ENCODE results near the gene COPB1. TPM values are rescaled to one million over a fixed set of nuclear protein-coding genes. Genes with fewer than 3 reads are reported as not detected.

COPB1 gene
- total RNA-seq, 1 donor from 2014 or later: 134 TPM

- peaks cover 26 to 64% (median 63%) of the 10 kb centered on the region in 3 donors for H3K36me3 ChIP-seq (ENCODE audit: control insufficient read depth in 3 of 3, insufficient read depth in 3 of 3, low read length in 3 of 3)
These were observed 39.5 kb downstream of the COPB1 start for GRCh38 chr11:14460147-14460546.

DNA sequence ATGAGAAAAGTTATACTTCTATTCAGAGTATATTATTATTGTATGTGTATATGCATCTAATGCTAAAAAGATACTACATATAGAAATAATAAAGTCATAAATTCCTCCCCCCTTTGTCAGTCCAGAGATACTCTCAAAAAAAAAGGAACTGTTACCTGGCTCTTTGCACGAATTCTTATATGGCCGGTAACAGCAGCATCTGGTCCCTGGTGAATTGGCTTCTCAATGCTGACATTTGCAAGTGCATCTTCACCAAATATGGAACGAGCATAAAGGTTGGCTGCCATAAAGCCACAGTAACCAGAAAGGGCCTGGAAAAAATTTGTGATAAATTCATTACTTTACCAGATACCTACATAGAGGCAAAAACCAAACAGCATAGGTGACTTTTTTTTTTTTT is 41.2 kb downstream of the COPB1 start:
- H3K27me3 ChIP-seq (ENCODE audit: control insufficient read depth in 3 of 3, insufficient read depth in 3 of 3, low read length in 3 of 3): no peaks in the 10 kb centered on the region
- no peak overlapping the region for H3K4me3 ChIP-seq (ENCODE audit: low read length in 3 of 3)
- no peak overlapping the region for H3K9ac ChIP-seq (ENCODE audit: low read depth in 1 of 3, low read length in 3 of 3)
- H3K36me3 ChIP-seq (ENCODE audit: control insufficient read depth in 3 of 3, insufficient read depth in 3 of 3, low read length in 3 of 3): peaks cover 21 to 47% (median 45%) of the 10 kb centered on the region in 3 donors
- H3K4me1 ChIP-seq (ENCODE audit: control insufficient read depth in 3 of 3, insufficient read depth in 3 of 3, low read length in 3 of 3): no peaks in the 10 kb centered on the region
- H3K27ac ChIP-seq (ENCODE audit: low read depth, low read length): no peak overlapping the region
- no peaks in the 10 kb centered on the region for H3K9me3 ChIP-seq (ENCODE audit: control insufficient read depth in 3 of 3, low read length in 3 of 3)

More at GRCh38 chr11:14460147-14460546, 39.5 kb downstream of the COPB1 start:
- H3K27ac ChIP-seq (ENCODE audit: low read depth, low read length): no peak overlapping the region
- no peak overlapping the region for H3K4me3 ChIP-seq (ENCODE audit: low read length in 3 of 3)
- no peaks in the 10 kb centered on the region for H3K27me3 ChIP-seq (ENCODE audit: control insufficient read depth in 3 of 3, insufficient read depth in 3 of 3, low read length in 3 of 3)
- no peak overlapping the region for H3K9ac ChIP-seq (ENCODE audit: low read depth in 1 of 3, low read length in 3 of 3)
- no peaks in the 10 kb centered on the region for H3K4me1 ChIP-seq (ENCODE audit: control insufficient read depth in 3 of 3, insufficient read depth in 3 of 3, low read length in 3 of 3)
- H3K9me3 ChIP-seq (ENCODE audit: control insufficient read depth in 3 of 3, low read length in 3 of 3): no peaks in the 10 kb centered on the region

DNA sequence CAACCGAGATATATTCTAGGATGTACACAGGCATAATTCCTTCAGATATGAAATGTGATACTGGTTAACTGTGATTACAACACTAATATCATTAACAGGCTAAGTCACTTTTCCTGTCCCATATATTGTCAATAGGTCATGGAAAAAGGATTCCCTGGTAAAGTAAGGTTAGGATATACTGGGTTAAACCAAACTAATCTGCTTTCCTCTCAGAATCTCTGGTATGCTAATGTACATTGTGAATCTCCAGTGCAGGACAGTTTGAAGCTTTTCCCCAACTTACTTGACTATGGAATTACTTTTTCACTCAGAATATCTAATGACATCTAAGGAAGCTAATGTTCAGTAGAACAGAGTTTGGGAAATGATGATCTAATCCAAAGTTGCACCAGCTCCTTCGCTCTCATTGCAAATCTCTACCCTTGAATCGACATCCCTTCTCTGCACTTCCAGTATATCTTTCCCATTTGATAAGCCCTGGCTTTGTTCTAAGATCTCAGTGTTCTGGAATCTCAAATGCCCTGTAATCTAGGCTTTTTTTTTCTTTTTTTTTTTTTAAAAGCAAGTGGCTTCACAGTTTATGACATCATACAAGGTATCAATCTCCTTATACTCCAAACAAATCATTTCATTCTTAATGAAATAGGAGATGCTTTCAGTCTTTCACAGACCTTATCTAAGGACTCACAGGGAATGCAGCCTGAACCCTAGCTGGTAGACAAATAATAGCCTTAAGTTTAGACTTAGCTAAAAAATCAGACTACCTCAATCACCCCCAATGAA is 43.8 kb downstream of the COPB1 start:
- Histone ChIP-seq H3K27me3 (ENCODE audit: control insufficient read depth in 3 of 3, insufficient read depth in 3 of 3, low read length in 3 of 3) (no peaks in the 10 kb centered on the region), H3K9me3 (ENCODE audit: control insufficient read depth in 3 of 3, low read length in 3 of 3) (no peaks in the 10 kb centered on the region), H3K27ac (ENCODE audit: low read depth, low read length) (no peak overlapping the region), H3K4me1 (ENCODE audit: control insufficient read depth in 3 of 3, insufficient read depth in 3 of 3, low read length in 3 of 3) (no peaks in the 10 kb centered on the region), H3K4me3 (ENCODE audit: low read length in 3 of 3) (no peak overlapping the region), H3K9ac (ENCODE audit: low read depth in 1 of 3, low read length in 3 of 3) (no peak overlapping the region), H3K36me3 (ENCODE audit: control insufficient read depth in 3 of 3, insufficient read depth in 3 of 3, low read length in 3 of 3) (peaks cover 12 to 27% (median 26%) of the 10 kb centered on the region in 3 donors)

DNA sequence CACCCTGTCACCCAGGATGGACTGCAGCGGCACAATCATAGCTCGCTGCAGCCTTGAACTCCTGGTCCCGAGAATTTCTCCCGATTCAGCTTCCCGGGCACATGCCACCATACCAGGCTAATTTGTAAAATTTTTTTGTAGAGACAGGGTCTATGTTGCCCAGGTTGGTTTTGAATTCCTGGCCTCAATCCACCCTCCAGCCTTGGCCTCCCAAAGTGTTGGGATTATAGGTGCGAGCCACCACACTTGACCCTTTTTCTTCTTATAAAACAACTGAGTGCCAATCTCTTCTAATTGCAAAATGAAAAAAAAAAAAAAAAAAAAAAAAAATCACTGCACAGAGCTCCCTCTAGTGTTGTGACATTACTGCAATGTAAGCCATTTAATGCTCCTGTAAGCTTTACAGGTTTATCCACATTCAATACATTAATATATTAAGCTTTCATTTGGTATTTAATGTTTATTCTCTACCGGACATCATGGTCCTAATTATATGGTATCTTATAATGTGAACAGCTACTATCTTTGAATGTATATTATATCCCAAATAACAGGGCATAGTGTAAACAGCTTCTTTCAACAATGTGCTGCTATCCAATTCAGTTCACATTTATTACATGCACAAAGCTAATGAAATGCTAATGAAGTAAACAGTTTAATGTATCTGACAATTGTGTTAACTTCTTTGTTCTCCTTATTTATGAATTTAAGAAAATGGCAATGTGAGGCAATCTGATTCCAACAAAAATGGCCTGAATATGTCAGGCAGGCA is 44.6 kb downstream of the COPB1 start:
- no peaks in the 10 kb centered on the region for H3K9me3 ChIP-seq (ENCODE audit: control insufficient read depth in 3 of 3, low read length in 3 of 3)
- H3K4me3 ChIP-seq (ENCODE audit: low read length in 3 of 3): no peak overlapping the region
- H3K9ac ChIP-seq (ENCODE audit: low read depth in 1 of 3, low read length in 3 of 3): no peak overlapping the region
- H3K36me3 ChIP-seq (ENCODE audit: control insufficient read depth in 3 of 3, insufficient read depth in 3 of 3, low read length in 3 of 3): peaks cover 5 to 20% (median 18%) of the 10 kb centered on the region in 3 donors
- no peaks in the 10 kb centered on the region for H3K4me1 ChIP-seq (ENCODE audit: control insufficient read depth in 3 of 3, insufficient read depth in 3 of 3, low read length in 3 of 3)
- H3K27ac ChIP-seq (ENCODE audit: low read depth, low read length): no peak overlapping the region
- H3K27me3 ChIP-seq (ENCODE audit: control insufficient read depth in 3 of 3, insufficient read depth in 3 of 3, low read length in 3 of 3): no peaks in the 10 kb centered on the region

DNA sequence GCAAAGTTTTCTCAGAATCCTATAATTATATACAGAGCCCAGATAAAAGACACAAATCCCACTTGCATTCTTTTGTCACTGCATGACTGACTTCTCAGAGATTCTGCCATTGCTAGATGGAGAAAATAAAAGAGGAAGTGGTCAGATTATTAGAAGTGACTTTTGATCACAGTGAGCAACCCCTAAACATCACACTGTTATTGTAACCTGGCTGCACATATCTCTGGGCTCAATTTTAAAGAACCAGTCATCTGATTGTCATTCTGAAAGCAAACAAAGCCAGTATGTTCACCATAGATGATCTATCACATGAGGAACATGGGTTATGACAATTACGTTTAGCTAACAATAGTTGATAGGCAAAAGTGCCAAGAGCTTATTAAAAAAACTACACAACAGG is 47.8 kb downstream of the COPB1 start:
- H3K36me3 ChIP-seq (ENCODE audit: control insufficient read depth in 3 of 3, insufficient read depth in 3 of 3, low read length in 3 of 3): peaks cover 0 to 7% (median 0%) of the 10 kb centered on the region in 3 donors
- H3K4me3 ChIP-seq (ENCODE audit: low read length in 3 of 3): no peak overlapping the region
- no peaks in the 10 kb centered on the region for H3K27me3 ChIP-seq (ENCODE audit: control insufficient read depth in 3 of 3, insufficient read depth in 3 of 3, low read length in 3 of 3)
- H3K27ac ChIP-seq (ENCODE audit: low read depth, low read length): no peak overlapping the region
- H3K9me3 ChIP-seq (ENCODE audit: control insufficient read depth in 3 of 3, low read length in 3 of 3): no peaks in the 10 kb centered on the region
- no peak overlapping the region for H3K9ac ChIP-seq (ENCODE audit: low read depth in 1 of 3, low read length in 3 of 3)
- H3K4me1 ChIP-seq (ENCODE audit: control insufficient read depth in 3 of 3, insufficient read depth in 3 of 3, low read length in 3 of 3): peaks cover 0 to 4% (median 0%) of the 10 kb centered on the region in 3 donors

GRCh38 chr11:14449302-14449714 is 50.3 kb downstream of the COPB1 start:
- Histone ChIP-seq H3K9me3 (ENCODE audit: control insufficient read depth in 3 of 3, low read length in 3 of 3) (no peaks in the 10 kb centered on the region), H3K27me3 (ENCODE audit: control insufficient read depth in 3 of 3, insufficient read depth in 3 of 3, low read length in 3 of 3) (no peaks in the 10 kb centered on the region), H3K4me1 (ENCODE audit: control insufficient read depth in 3 of 3, insufficient read depth in 3 of 3, low read length in 3 of 3) (peaks cover 0 to 4% (median 2%) of the 10 kb centered on the region in 3 donors), H3K36me3 (ENCODE audit: control insufficient read depth in 3 of 3, insufficient read depth in 3 of 3, low read length in 3 of 3) (no peaks in the 10 kb centered on the region), H3K27ac (ENCODE audit: low read depth, low read length) (no peak overlapping the region), H3K9ac (ENCODE audit: low read depth in 1 of 3, low read length in 3 of 3) (no peak overlapping the region), H3K4me3 (ENCODE audit: low read length in 3 of 3) (no peak overlapping the region)

DNA sequence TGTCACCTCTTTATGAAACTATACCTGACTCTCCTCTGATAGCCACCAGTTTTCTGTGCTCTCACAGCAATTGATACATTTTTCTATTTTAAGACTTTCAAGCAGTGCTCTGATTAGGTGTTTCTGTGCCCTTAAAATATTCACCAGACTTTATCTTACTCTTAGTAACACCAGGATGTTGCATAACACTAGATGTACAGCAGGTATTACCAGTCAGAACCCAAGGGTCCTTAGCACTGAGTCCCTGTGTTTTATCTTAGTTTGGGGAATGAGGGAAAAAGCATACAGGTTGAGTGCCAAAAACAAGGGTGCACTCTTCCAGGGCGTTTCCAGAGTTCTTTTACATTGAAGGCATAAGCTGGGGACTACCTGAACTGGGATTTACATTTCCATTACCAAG is 51.4 kb downstream of the COPB1 start:
- no peak overlapping the region for H3K9ac ChIP-seq (ENCODE audit: low read depth in 1 of 3, low read length in 3 of 3)
- no peaks in the 10 kb centered on the region for H3K27me3 ChIP-seq (ENCODE audit: control insufficient read depth in 3 of 3, insufficient read depth in 3 of 3, low read length in 3 of 3)
- peaks cover 0 to 4% (median 2%) of the 10 kb centered on the region in 3 donors for H3K4me1 ChIP-seq (ENCODE audit: control insufficient read depth in 3 of 3, insufficient read depth in 3 of 3, low read length in 3 of 3)
- no peaks in the 10 kb centered on the region for H3K36me3 ChIP-seq (ENCODE audit: control insufficient read depth in 3 of 3, insufficient read depth in 3 of 3, low read length in 3 of 3)
- H3K27ac ChIP-seq (ENCODE audit: low read depth, low read length): no peak overlapping the region
- H3K9me3 ChIP-seq (ENCODE audit: control insufficient read depth in 3 of 3, low read length in 3 of 3): no peaks in the 10 kb centered on the region
- H3K4me3 ChIP-seq (ENCODE audit: low read length in 3 of 3): no peak overlapping the region

- Histone ChIP-seq H3K9me3 (ENCODE audit: control insufficient read depth in 3 of 3, low read length in 3 of 3) (no peaks in the 10 kb centered on the region), H3K27ac (ENCODE audit: low read depth, low read length) (no peak overlapping the region), H3K9ac (ENCODE audit: low read depth in 1 of 3, low read length in 3 of 3) (no peak overlapping the region), H3K27me3 (ENCODE audit: control insufficient read depth in 3 of 3, insufficient read depth in 3 of 3, low read length in 3 of 3) (no peaks in the 10 kb centered on the region), H3K4me1 (ENCODE audit: control insufficient read depth in 3 of 3, insufficient read depth in 3 of 3, low read length in 3 of 3) (peaks cover 0 to 4% (median 2%) of the 10 kb centered on the region in 3 donors), H3K36me3 (ENCODE audit: control insufficient read depth in 3 of 3, insufficient read depth in 3 of 3, low read length in 3 of 3) (no peaks in the 10 kb centered on the region), H3K4me3 (ENCODE audit: low read length in 3 of 3) (no peak overlapping the region)
These were observed 52.9 kb downstream of the COPB1 start for GRCh38 chr11:14446701-14447169.

- H3K36me3 ChIP-seq (ENCODE audit: control insufficient read depth in 3 of 3, insufficient read depth in 3 of 3, low read length in 3 of 3): no peaks in the 10 kb centered on the region
- no peak overlapping the region for H3K9ac ChIP-seq (ENCODE audit: low read depth in 1 of 3, low read length in 3 of 3)
- H3K27ac ChIP-seq (ENCODE audit: low read depth, low read length): no peak overlapping the region
These were observed 53.8 kb downstream of the COPB1 start for GRCh38 chr11:14445542-14446530.

More at GRCh38 chr11:14445542-14446530, 53.8 kb downstream of the COPB1 start:
- no peak overlapping the region for H3K4me3 ChIP-seq (ENCODE audit: low read length in 3 of 3)
- H3K4me1 ChIP-seq (ENCODE audit: control insufficient read depth in 3 of 3, insufficient read depth in 3 of 3, low read length in 3 of 3): peaks cover 0 to 4% (median 2%) of the 10 kb centered on the region in 3 donors
- no peaks in the 10 kb centered on the region for H3K9me3 ChIP-seq (ENCODE audit: control insufficient read depth in 3 of 3, low read length in 3 of 3)
- H3K27me3 ChIP-seq (ENCODE audit: control insufficient read depth in 3 of 3, insufficient read depth in 3 of 3, low read length in 3 of 3): no peaks in the 10 kb centered on the region

Measured in skeletal muscle tissue (tissue), 4 donors.